WERI-Rb-1 (cell line): ENCODE measurements around the gene ADAMTS12.

Source experiments
- DNase-seq: peaks from one replicate; pipeline ENCODE4 v3.0.0-alpha.2; 2020
- H3K27ac ChIP-seq: fragments of 250-450 bp; sonication (Bioruptor Pico); 2 replicates; pipeline ENCODE4 v1.5.1; 2020; ENCODE audit warnings: mild to moderate bottlenecking, moderate library complexity
- H3K27me3 ChIP-seq: fragments of 250-450 bp; sonication (Bioruptor Pico); 2 replicates; pipeline ENCODE4 v1.5.1; 2021; ENCODE audit warnings: mild to moderate bottlenecking, low read depth, moderate library complexity; ENCODE audit not compliant: insufficient read depth, severe bottlenecking
- H3K36me3 ChIP-seq: fragments of 250-450 bp; sonication (Bioruptor Pico); 2 replicates; pipeline ENCODE4 v1.5.1; 2020; ENCODE audit warnings: mild to moderate bottlenecking, moderate library complexity
- H3K4me3 ChIP-seq: 2 replicates; pipeline ENCODE4 v1.5.1; 2011; ENCODE audit warnings: low read depth, mild to moderate bottlenecking, control low read depth, low read length
- H3K9me3 ChIP-seq: fragments of 250-450 bp; sonication (Bioruptor Pico); 2 replicates; pipeline ENCODE4 v1.5.1; 2021; ENCODE audit warnings: mild to moderate bottlenecking, moderate library complexity; ENCODE audit not compliant: severe bottlenecking
- TF ChIP-seq, protein P1 (sequence below): IDR thresholded peaks from 2 replicates; pipeline ENCODE4 v1.5.1; 2011; ENCODE audit warnings: low read depth, mild to moderate bottlenecking, control low read depth, inconsistent platforms, low read length

The ADAMTS12 gene

GRCh38 chr5:33891788-33892619 lies at the start of gene ADAMTS12:
Gene ADAMTS12, minus strand, starts transcription at chr5:33891990. Its CDS starts 134 bp downstream, at chr5:33891856.
- Histone ChIP-seq H3K36me3 (no peaks in the 10 kb centered on the region), H3K4me3 (no peak within 1 kb of the TSS), H3K27ac (no peak within 1 kb of the TSS), H3K9me3 (no peaks in the 10 kb centered on the region), H3K27me3 (peaks cover 84% of the 10 kb centered on the region)
- TF ChIP-seq, protein P1, sequence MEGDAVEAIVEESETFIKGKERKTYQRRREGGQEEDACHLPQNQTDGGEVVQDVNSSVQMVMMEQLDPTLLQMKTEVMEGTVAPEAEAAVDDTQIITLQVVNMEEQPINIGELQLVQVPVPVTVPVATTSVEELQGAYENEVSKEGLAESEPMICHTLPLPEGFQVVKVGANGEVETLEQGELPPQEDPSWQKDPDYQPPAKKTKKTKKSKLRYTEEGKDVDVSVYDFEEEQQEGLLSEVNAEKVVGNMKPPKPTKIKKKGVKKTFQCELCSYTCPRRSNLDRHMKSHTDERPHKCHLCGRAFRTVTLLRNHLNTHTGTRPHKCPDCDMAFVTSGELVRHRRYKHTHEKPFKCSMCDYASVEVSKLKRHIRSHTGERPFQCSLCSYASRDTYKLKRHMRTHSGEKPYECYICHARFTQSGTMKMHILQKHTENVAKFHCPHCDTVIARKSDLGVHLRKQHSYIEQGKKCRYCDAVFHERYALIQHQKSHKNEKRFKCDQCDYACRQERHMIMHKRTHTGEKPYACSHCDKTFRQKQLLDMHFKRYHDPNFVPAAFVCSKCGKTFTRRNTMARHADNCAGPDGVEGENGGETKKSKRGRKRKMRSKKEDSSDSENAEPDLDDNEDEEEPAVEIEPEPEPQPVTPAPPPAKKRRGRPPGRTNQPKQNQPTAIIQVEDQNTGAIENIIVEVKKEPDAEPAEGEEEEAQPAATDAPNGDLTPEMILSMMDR, result no peak
- no peak for DNase-seq

DNA sequence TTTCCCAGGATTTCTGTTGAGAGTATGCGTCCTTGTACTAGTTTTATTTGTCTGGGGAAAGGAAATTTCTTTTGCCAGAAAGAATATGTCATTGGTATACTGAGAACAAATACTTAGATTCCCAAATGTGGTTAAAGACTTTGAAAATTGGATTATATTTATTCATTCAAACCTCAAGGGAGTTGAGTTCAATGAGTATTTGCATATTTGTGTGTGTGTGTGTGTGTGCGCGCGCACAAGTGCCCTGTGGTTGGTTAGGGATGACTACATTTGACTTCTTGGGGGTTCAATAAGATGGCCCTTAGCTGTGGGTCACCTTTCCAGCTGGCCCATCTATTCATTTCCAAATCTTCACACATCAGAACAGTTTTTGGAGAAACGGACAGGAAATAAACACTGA lies 49.3 kb upstream of the ADAMTS12 start:
- no peak for DNase-seq
- peaks cover 14% of the 10 kb centered on the region for H3K9me3 ChIP-seq

GRCh38 chr5:33939556-33940262 lies 47.9 kb upstream of the ADAMTS12 start:
- Histone ChIP-seq H3K9me3 (peaks cover 14% of the 10 kb centered on the region), H3K4me3 (no peak overlapping the region), H3K36me3 (no peaks in the 10 kb centered on the region), H3K27ac (no peak overlapping the region), H3K27me3 (peaks cover 93% of the 10 kb centered on the region)
- no peak for DNase-seq
- TF ChIP-seq, protein P1, result no peak

More for the DNA sequence above, 49.3 kb upstream of the ADAMTS12 start:
- peaks cover 92% of the 10 kb centered on the region for H3K27me3 ChIP-seq
- TF ChIP-seq, protein P1, result no peak
- H3K4me3 ChIP-seq, result no peak overlapping the region
- no peaks in the 10 kb centered on the region for H3K36me3 ChIP-seq
- H3K27ac ChIP-seq, result no peak overlapping the region

GRCh38 chr5:33938881-33939280 lies 47.1 kb upstream of the ADAMTS12 start:
- no peak overlapping the region for H3K4me3 ChIP-seq
- H3K36me3 ChIP-seq, result no peaks in the 10 kb centered on the region
- H3K9me3 ChIP-seq, result peaks cover 14% of the 10 kb centered on the region
- peaks cover 93% of the 10 kb centered on the region for H3K27me3 ChIP-seq
- TF ChIP-seq, protein P1, result no peak
- DNase-seq, result no peak
- H3K27ac ChIP-seq, result no peak overlapping the region

DNA sequence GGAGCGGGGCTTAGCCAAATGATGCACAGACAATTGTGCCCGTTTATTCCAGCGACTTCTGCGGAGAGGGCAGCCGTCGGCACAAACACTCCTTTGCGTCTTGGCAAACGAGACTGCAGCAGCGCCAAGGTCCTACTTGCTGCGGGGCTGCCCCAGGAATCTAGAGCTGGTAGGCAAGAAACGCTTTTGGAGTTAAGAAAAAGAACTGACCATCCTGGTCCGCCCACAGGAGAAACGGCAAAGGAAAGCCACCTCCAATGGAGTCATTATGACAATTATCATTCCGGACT lies 46.7 kb upstream of the ADAMTS12 start:
- H3K4me3 ChIP-seq, result no peak overlapping the region
- TF ChIP-seq, protein P1, result no peak
- DNase-seq, result no peak

More for the DNA sequence above, 46.7 kb upstream of the ADAMTS12 start:
- peaks cover 97% of the 10 kb centered on the region for H3K27me3 ChIP-seq
- no peak overlapping the region for H3K27ac ChIP-seq
- H3K36me3 ChIP-seq, result no peaks in the 10 kb centered on the region
- H3K9me3 ChIP-seq, result peaks cover 14% of the 10 kb centered on the region
